ENCODE data around the gene WASF3. TPM values are rescaled to one million over a fixed set of nuclear protein-coding genes. Genes with fewer than 3 reads are reported as not detected.

WASF3 gene
- polyA plus RNA-seq, 2 donors = 1.4 to 1.5 TPM

- Histone ChIP-seq H3K4me1 (ENCODE audit: control insufficient read depth in 2 of 2, insufficient read depth in 2 of 2, low read length in 1 of 2) (no peaks in the 10 kb centered on the region), H3K9me3 (ENCODE audit: control insufficient read depth in 2 of 2, insufficient read depth in 1 of 2, low read depth in 1 of 2, low read length in 1 of 2) (no peaks in the 10 kb centered on the region), H3K4me3 (ENCODE audit: low read depth in 1 of 2, low read length in 2 of 2) (no peak overlapping the region), H3K36me3 (ENCODE audit: control insufficient read depth in 2 of 2, insufficient read depth in 2 of 2, low read length in 1 of 2) (no peaks in the 10 kb centered on the region), H3K27me3 (ENCODE audit: control insufficient read depth in 1 of 2, insufficient read depth in 2 of 2, low read length in 2 of 2) (no peaks in the 10 kb centered on the region), H3K27ac (ENCODE audit: low read depth in 2 of 2, low read length in 1 of 2) (no peak overlapping the region)
- 83 to 88% methylated on average over 8 of the region's 8 CpGs for WGBS, 2 donors
Observed at GRCh38 chr13:26594363-26594762, 36.9 kb downstream of the WASF3 start.

GRCh38 chr13:26596458-26596857, 39.0 kb downstream of the WASF3 start:
- H3K36me3 ChIP-seq (ENCODE audit: control insufficient read depth in 2 of 2, insufficient read depth in 2 of 2, low read length in 1 of 2) = no peaks in the 10 kb centered on the region
- 94 to 98% methylated on average over 2 of the region's 2 CpGs for WGBS, 2 donors

GRCh38 chr13:26599403-26599802, 41.9 kb downstream of the WASF3 start:
- no peaks in the 10 kb centered on the region for H3K4me1 ChIP-seq (ENCODE audit: control insufficient read depth in 2 of 2, insufficient read depth in 2 of 2, low read length in 1 of 2)
- H3K27me3 ChIP-seq (ENCODE audit: control insufficient read depth in 1 of 2, insufficient read depth in 2 of 2, low read length in 2 of 2) = no peaks in the 10 kb centered on the region
- 86 to 94% methylated on average over 1 of the region's 1 CpG for WGBS, 2 donors
- no peak overlapping the region for H3K27ac ChIP-seq (ENCODE audit: low read depth in 2 of 2, low read length in 1 of 2)
- no peaks in the 10 kb centered on the region for H3K9me3 ChIP-seq (ENCODE audit: control insufficient read depth in 2 of 2, insufficient read depth in 1 of 2, low read depth in 1 of 2, low read length in 1 of 2)
- H3K36me3 ChIP-seq (ENCODE audit: control insufficient read depth in 2 of 2, insufficient read depth in 2 of 2, low read length in 1 of 2) = no peaks in the 10 kb centered on the region
- no peak overlapping the region for H3K4me3 ChIP-seq (ENCODE audit: low read depth in 1 of 2, low read length in 2 of 2)

More at GRCh38 chr13:26596458-26596857, 39.0 kb downstream of the WASF3 start:
- no peaks in the 10 kb centered on the region for H3K4me1 ChIP-seq (ENCODE audit: control insufficient read depth in 2 of 2, insufficient read depth in 2 of 2, low read length in 1 of 2)
- H3K27me3 ChIP-seq (ENCODE audit: control insufficient read depth in 1 of 2, insufficient read depth in 2 of 2, low read length in 2 of 2) = no peaks in the 10 kb centered on the region
- no peaks in the 10 kb centered on the region for H3K9me3 ChIP-seq (ENCODE audit: control insufficient read depth in 2 of 2, insufficient read depth in 1 of 2, low read depth in 1 of 2, low read length in 1 of 2)
- H3K27ac ChIP-seq (ENCODE audit: low read depth in 2 of 2, low read length in 1 of 2) = no peak overlapping the region
- H3K4me3 ChIP-seq (ENCODE audit: low read depth in 1 of 2, low read length in 2 of 2) = no peak overlapping the region

GRCh38 chr13:26599860-26600259, 42.4 kb downstream of the WASF3 start:
- H3K27me3 ChIP-seq (ENCODE audit: control insufficient read depth in 1 of 2, insufficient read depth in 2 of 2, low read length in 2 of 2) = no peaks in the 10 kb centered on the region
- H3K4me1 ChIP-seq (ENCODE audit: control insufficient read depth in 2 of 2, insufficient read depth in 2 of 2, low read length in 1 of 2) = no peaks in the 10 kb centered on the region
- no peaks in the 10 kb centered on the region for H3K9me3 ChIP-seq (ENCODE audit: control insufficient read depth in 2 of 2, insufficient read depth in 1 of 2, low read depth in 1 of 2, low read length in 1 of 2)
- H3K36me3 ChIP-seq (ENCODE audit: control insufficient read depth in 2 of 2, insufficient read depth in 2 of 2, low read length in 1 of 2) = no peaks in the 10 kb centered on the region
- WGBS, 2 donors = 58 to 61% methylated on average over 1 of the region's 1 CpG
- H3K27ac ChIP-seq (ENCODE audit: low read depth in 2 of 2, low read length in 1 of 2) = no peak overlapping the region
- no peak overlapping the region for H3K4me3 ChIP-seq (ENCODE audit: low read depth in 1 of 2, low read length in 2 of 2)

GRCh38 chr13:26600343-26600742, 42.9 kb downstream of the WASF3 start:
- Histone ChIP-seq H3K4me3 (ENCODE audit: low read depth in 1 of 2, low read length in 2 of 2) (no peak overlapping the region), H3K36me3 (ENCODE audit: control insufficient read depth in 2 of 2, insufficient read depth in 2 of 2, low read length in 1 of 2) (no peaks in the 10 kb centered on the region), H3K9me3 (ENCODE audit: control insufficient read depth in 2 of 2, insufficient read depth in 1 of 2, low read depth in 1 of 2, low read length in 1 of 2) (no peaks in the 10 kb centered on the region), H3K27ac (ENCODE audit: low read depth in 2 of 2, low read length in 1 of 2) (no peak overlapping the region), H3K4me1 (ENCODE audit: control insufficient read depth in 2 of 2, insufficient read depth in 2 of 2, low read length in 1 of 2) (no peaks in the 10 kb centered on the region), H3K27me3 (ENCODE audit: control insufficient read depth in 1 of 2, insufficient read depth in 2 of 2, low read length in 2 of 2) (no peaks in the 10 kb centered on the region)
- WGBS, 2 donors = 68 to 81% methylated on average over 1 of the region's 1 CpG

GRCh38 chr13:26601669-26602068, 44.2 kb downstream of the WASF3 start:
- no peaks in the 10 kb centered on the region for H3K4me1 ChIP-seq (ENCODE audit: control insufficient read depth in 2 of 2, insufficient read depth in 2 of 2, low read length in 1 of 2)
- 46 to 57% methylated on average over 2 of the region's 2 CpGs for WGBS, 2 donors
- no peak overlapping the region for H3K4me3 ChIP-seq (ENCODE audit: low read depth in 1 of 2, low read length in 2 of 2)
- no peak overlapping the region for H3K27ac ChIP-seq (ENCODE audit: low read depth in 2 of 2, low read length in 1 of 2)
- H3K9me3 ChIP-seq (ENCODE audit: control insufficient read depth in 2 of 2, insufficient read depth in 1 of 2, low read depth in 1 of 2, low read length in 1 of 2) = no peaks in the 10 kb centered on the region
- no peaks in the 10 kb centered on the region for H3K36me3 ChIP-seq (ENCODE audit: control insufficient read depth in 2 of 2, insufficient read depth in 2 of 2, low read length in 1 of 2)
- no peaks in the 10 kb centered on the region for H3K27me3 ChIP-seq (ENCODE audit: control insufficient read depth in 1 of 2, insufficient read depth in 2 of 2, low read length in 2 of 2)

GRCh38 chr13:26602783-26603182, 45.3 kb downstream of the WASF3 start:
- Histone ChIP-seq H3K9me3 (ENCODE audit: control insufficient read depth in 2 of 2, insufficient read depth in 1 of 2, low read depth in 1 of 2, low read length in 1 of 2) (no peaks in the 10 kb centered on the region), H3K4me3 (ENCODE audit: low read depth in 1 of 2, low read length in 2 of 2) (no peak overlapping the region), H3K4me1 (ENCODE audit: control insufficient read depth in 2 of 2, insufficient read depth in 2 of 2, low read length in 1 of 2) (no peaks in the 10 kb centered on the region), H3K27ac (ENCODE audit: low read depth in 2 of 2, low read length in 1 of 2) (no peak overlapping the region), H3K36me3 (ENCODE audit: control insufficient read depth in 2 of 2, insufficient read depth in 2 of 2, low read length in 1 of 2) (no peaks in the 10 kb centered on the region), H3K27me3 (ENCODE audit: control insufficient read depth in 1 of 2, insufficient read depth in 2 of 2, low read length in 2 of 2) (no peaks in the 10 kb centered on the region)
- WGBS, 2 donors = 83 to 87% methylated on average over 3 of the region's 3 CpGs

- Histone ChIP-seq H3K36me3 (ENCODE audit: control insufficient read depth in 2 of 2, insufficient read depth in 2 of 2, low read length in 1 of 2) (no peaks in the 10 kb centered on the region), H3K4me3 (ENCODE audit: low read depth in 1 of 2, low read length in 2 of 2) (no peak overlapping the region), H3K9me3 (ENCODE audit: control insufficient read depth in 2 of 2, insufficient read depth in 1 of 2, low read depth in 1 of 2, low read length in 1 of 2) (no peaks in the 10 kb centered on the region), H3K4me1 (ENCODE audit: control insufficient read depth in 2 of 2, insufficient read depth in 2 of 2, low read length in 1 of 2) (no peaks in the 10 kb centered on the region), H3K27ac (ENCODE audit: low read depth in 2 of 2, low read length in 1 of 2) (no peak overlapping the region), H3K27me3 (ENCODE audit: control insufficient read depth in 1 of 2, insufficient read depth in 2 of 2, low read length in 2 of 2) (no peaks in the 10 kb centered on the region)
- 51 to 53% methylated on average over 3 of the region's 3 CpGs for WGBS, 2 donors
Observed at GRCh38 chr13:26604784-26605545, 47.5 kb downstream of the WASF3 start.

- Histone ChIP-seq H3K27ac (ENCODE audit: low read depth in 2 of 2, low read length in 1 of 2) (no peak overlapping the region), H3K27me3 (ENCODE audit: control insufficient read depth in 1 of 2, insufficient read depth in 2 of 2, low read length in 2 of 2) (no peaks in the 10 kb centered on the region), H3K9me3 (ENCODE audit: control insufficient read depth in 2 of 2, insufficient read depth in 1 of 2, low read depth in 1 of 2, low read length in 1 of 2) (no peaks in the 10 kb centered on the region), H3K4me1 (ENCODE audit: control insufficient read depth in 2 of 2, insufficient read depth in 2 of 2, low read length in 1 of 2) (no peaks in the 10 kb centered on the region), H3K36me3 (ENCODE audit: control insufficient read depth in 2 of 2, insufficient read depth in 2 of 2, low read length in 1 of 2) (no peaks in the 10 kb centered on the region), H3K4me3 (ENCODE audit: low read depth in 1 of 2, low read length in 2 of 2) (no peak overlapping the region)
- WGBS, 2 donors = 75 to 88% methylated on average over 2 of the region's 2 CpGs
Observed at GRCh38 chr13:26605845-26606244, 48.4 kb downstream of the WASF3 start.

GRCh38 chr13:26606631-26607030, 49.1 kb downstream of the WASF3 start:
- Histone ChIP-seq H3K4me1 (ENCODE audit: control insufficient read depth in 2 of 2, insufficient read depth in 2 of 2, low read length in 1 of 2) (no peaks in the 10 kb centered on the region), H3K9me3 (ENCODE audit: control insufficient read depth in 2 of 2, insufficient read depth in 1 of 2, low read depth in 1 of 2, low read length in 1 of 2) (no peaks in the 10 kb centered on the region), H3K27ac (ENCODE audit: low read depth in 2 of 2, low read length in 1 of 2) (no peak overlapping the region), H3K4me3 (ENCODE audit: low read depth in 1 of 2, low read length in 2 of 2) (no peak overlapping the region), H3K36me3 (ENCODE audit: control insufficient read depth in 2 of 2, insufficient read depth in 2 of 2, low read length in 1 of 2) (no peaks in the 10 kb centered on the region), H3K27me3 (ENCODE audit: control insufficient read depth in 1 of 2, insufficient read depth in 2 of 2, low read length in 2 of 2) (no peaks in the 10 kb centered on the region)
- WGBS, 2 donors = 64 to 65% methylated on average over 4 of the region's 4 CpGs

All from esophagus (tissue), 2 donors.